Fibroblast of lung (primary cell): Measurements from ENCODE around the gene ACE. TPM values are rescaled to one million over a fixed set of nuclear protein-coding genes. Genes with fewer than 3 reads are reported as not detected.

Source experiments
- DNase-seq, 2 donors: peaks; one replicate each; pipeline versions ENCODE4 v3.0.0 to v3.0.0-alpha.2; 2010; ENCODE audit warnings: low read depth in 2 of 2
- H2AFZ ChIP-seq: 2 replicates; pipeline ENCODE4 v1.5.1; 2012; ENCODE audit warnings: low read length, control low read depth, inconsistent platforms
- H3K27ac ChIP-seq: 2 replicates; pipeline ENCODE4 v1.5.1; 2011; ENCODE audit warnings: low read length, control low read depth; ENCODE audit not compliant: insufficient read depth
- H3K27me3 ChIP-seq: 2 replicates; pipeline ENCODE4 v1.5.1; 2011; ENCODE audit warnings: mild to moderate bottlenecking, low read length; ENCODE audit not compliant: control insufficient read depth, insufficient read depth
- H3K36me3 ChIP-seq: 2 replicates; pipeline ENCODE4 v1.5.1; 2011; ENCODE audit warnings: low read length; ENCODE audit not compliant: control insufficient read depth, insufficient read depth
- H3K4me1 ChIP-seq: 2 replicates; pipeline ENCODE4 v1.5.1; 2011; ENCODE audit warnings: low read length; ENCODE audit not compliant: control insufficient read depth, insufficient read depth; ENCODE audit errors: extremely low read depth
- H3K4me2 ChIP-seq: 2 replicates; pipeline ENCODE4 v1.5.1; 2011; ENCODE audit warnings: low read length, control low read depth; ENCODE audit not compliant: insufficient read depth; ENCODE audit errors: extremely low read depth
- H3K4me3 ChIP-seq, 4 experiments: fragments of 200-600 bp in 1 of 4; sonication (generic) in 1 of 4; replicated peaks in 1 of 4; 2 replicates each; pipeline ENCODE4 v1.5.1; 2011 to 2016; ENCODE audit warnings: low read length in 4 of 4, low read depth in 3 of 4, mild to moderate bottlenecking in 3 of 4, control low read depth in 2 of 4, inconsistent platforms in 1 of 4, mixed read lengths in 1 of 4; ENCODE audit not compliant: insufficient read depth in 1 of 4; ENCODE audit errors: control extremely low read depth in 1 of 4
- H3K79me2 ChIP-seq: 2 replicates; pipeline ENCODE4 v1.5.1; 2012; ENCODE audit warnings: mild to moderate bottlenecking, low read length, inconsistent platforms; ENCODE audit not compliant: control insufficient read depth, insufficient read depth
- H3K9ac ChIP-seq: 2 replicates; pipeline ENCODE4 v1.5.1; 2011; ENCODE audit warnings: mild to moderate bottlenecking, low read length, control low read depth; ENCODE audit not compliant: insufficient read depth
- H3K9me3 ChIP-seq: 2 replicates; pipeline ENCODE4 v1.5.1; 2012; ENCODE audit warnings: low read depth, low read length; ENCODE audit not compliant: control insufficient read depth, insufficient read depth
- H4K20me1 ChIP-seq: 2 replicates; pipeline ENCODE4 v1.5.1; 2011; ENCODE audit warnings: low read length; ENCODE audit not compliant: control insufficient read depth, insufficient read depth; ENCODE audit errors: extremely low read depth
- EZH2 ChIP-seq: IDR thresholded peaks from 2 replicates; pipeline ENCODE4 v1.5.1; 2012; ENCODE audit warnings: low read length, control low read depth, mild to moderate bottlenecking; ENCODE audit errors: missing control alignments
- polyA plus RNA-seq, 2 donors: library from polyadenylated mRNA; depleted of rRNA in 1 of 2; stranded (reverse) in 1 of 2; unstranded in 1 of 2; fragments of >200 nt; gene quantifications; 2 replicates each; pipeline ENCODE4 v1.2.1, GENCODE V29; 2011 to 2012; ENCODE audit warnings: missing spikeins in 1 of 2
- total RNA-seq: library from RNA; depleted of rRNA; stranded (reverse); fragments of >200 nt; gene quantifications from 2 replicates; pipeline ENCODE4 v1.2.1, GENCODE V29; 2014
- TF ChIP-seq, protein P1 (sequence below), 2 donors: IDR thresholded peaks in 1 of 2; conservative IDR thresholded peaks in 1 of 2; 1 replicate in 1 of 2; 2 replicates in 1 of 2; pipeline ENCODE4 v1.5.1; 2011 to 2012; ENCODE audit warnings: low read length in 2 of 2, control low read depth in 1 of 2, inconsistent platforms in 1 of 2, low read depth in 1 of 2, mild to moderate bottlenecking in 1 of 2

Gene ACE
- total and polyA plus RNA-seq, 2 donors (not counting 1 experiment from before 2014, with no cell fraction given), result 0.92 to 2.5 TPM

DNA sequence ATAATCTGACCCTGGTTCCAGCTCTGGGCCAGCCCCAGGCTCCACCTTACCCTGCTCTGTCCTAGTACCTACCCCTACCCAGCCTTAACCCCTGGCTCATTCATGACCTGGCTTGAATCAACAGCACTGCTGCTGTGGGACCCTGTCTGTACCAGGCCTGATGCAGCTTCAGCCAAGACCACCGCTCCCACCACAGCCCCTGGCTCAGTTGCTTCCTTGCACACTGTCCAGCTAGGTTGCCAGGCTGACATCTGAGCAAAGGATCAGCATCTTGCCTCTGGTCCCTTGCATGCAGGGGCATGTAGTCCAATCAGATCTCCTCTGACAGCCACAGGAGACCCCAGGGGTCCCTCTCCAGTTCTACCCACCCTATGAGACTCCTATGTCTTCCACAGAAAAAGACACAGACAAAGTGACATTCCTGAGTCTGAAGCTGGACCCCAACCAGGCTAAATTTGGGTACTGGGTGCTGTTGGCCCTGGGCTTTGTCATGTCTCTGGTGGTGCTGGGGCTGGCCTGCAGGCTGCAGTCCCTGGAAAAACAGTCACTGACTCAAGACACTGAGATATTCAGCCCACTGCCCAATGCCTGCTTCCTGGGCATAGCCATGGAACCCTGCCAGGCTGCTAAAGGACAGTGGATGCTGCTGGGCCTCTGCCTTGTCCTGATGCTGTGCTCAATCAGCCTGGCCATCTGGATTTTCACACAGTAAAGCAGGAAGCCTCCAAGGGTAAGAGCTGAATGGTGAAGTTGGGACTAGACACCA is 42.4 kb downstream of the ACE start:
- no peak overlapping the region for H3K27ac ChIP-seq
- TF ChIP-seq, protein P1, sequence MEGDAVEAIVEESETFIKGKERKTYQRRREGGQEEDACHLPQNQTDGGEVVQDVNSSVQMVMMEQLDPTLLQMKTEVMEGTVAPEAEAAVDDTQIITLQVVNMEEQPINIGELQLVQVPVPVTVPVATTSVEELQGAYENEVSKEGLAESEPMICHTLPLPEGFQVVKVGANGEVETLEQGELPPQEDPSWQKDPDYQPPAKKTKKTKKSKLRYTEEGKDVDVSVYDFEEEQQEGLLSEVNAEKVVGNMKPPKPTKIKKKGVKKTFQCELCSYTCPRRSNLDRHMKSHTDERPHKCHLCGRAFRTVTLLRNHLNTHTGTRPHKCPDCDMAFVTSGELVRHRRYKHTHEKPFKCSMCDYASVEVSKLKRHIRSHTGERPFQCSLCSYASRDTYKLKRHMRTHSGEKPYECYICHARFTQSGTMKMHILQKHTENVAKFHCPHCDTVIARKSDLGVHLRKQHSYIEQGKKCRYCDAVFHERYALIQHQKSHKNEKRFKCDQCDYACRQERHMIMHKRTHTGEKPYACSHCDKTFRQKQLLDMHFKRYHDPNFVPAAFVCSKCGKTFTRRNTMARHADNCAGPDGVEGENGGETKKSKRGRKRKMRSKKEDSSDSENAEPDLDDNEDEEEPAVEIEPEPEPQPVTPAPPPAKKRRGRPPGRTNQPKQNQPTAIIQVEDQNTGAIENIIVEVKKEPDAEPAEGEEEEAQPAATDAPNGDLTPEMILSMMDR (conservative IDR thresholded peaks at IDR 0.05 in 1 of 2, IDR thresholded peaks at IDR 0.05 in 1 of 2; ENCODE audit: low read depth in 1 of 2, low read length in 2 of 2), result no peak
- TF ChIP-seq EZH2, result no peak
- no peaks in the 10 kb centered on the region for H3K9me3 ChIP-seq
- H4K20me1 ChIP-seq, result no peaks in the 10 kb centered on the region
- no peak overlapping the region for H3K4me2 ChIP-seq
- H3K36me3 ChIP-seq, result no peaks in the 10 kb centered on the region
- no peak for DNase-seq
- no peak overlapping the region for H3K4me3 ChIP-seq
- H3K27me3 ChIP-seq, result peaks cover 2% of the 10 kb centered on the region
- H3K9ac ChIP-seq, result no peak overlapping the region
- no peak overlapping the region for H2AFZ ChIP-seq
- H3K4me1 ChIP-seq, result no peaks in the 10 kb centered on the region
- no peaks in the 10 kb centered on the region for H3K79me2 ChIP-seq

GRCh38 chr17:63519972-63520882 is 43.4 kb downstream of the ACE start:
- Histone ChIP-seq H3K9me3 (no peaks in the 10 kb centered on the region), H3K27me3 (no peaks in the 10 kb centered on the region)
- DNase-seq, result no peak

More at GRCh38 chr17:63519972-63520882, 43.4 kb downstream of the ACE start:
- Histone ChIP-seq H3K4me2 (no peak overlapping the region), H3K36me3 (no peaks in the 10 kb centered on the region), H3K27ac (no peak overlapping the region), H3K9ac (no peak overlapping the region), H3K4me3 (no peak overlapping the region), H3K4me1 (no peaks in the 10 kb centered on the region), H2AFZ (no peak overlapping the region), H3K79me2 (no peaks in the 10 kb centered on the region), H4K20me1 (no peaks in the 10 kb centered on the region)
- TF ChIP-seq, protein P1 (conservative IDR thresholded peaks at IDR 0.05 in 1 of 2, IDR thresholded peaks at IDR 0.05 in 1 of 2; ENCODE audit: low read depth in 1 of 2, low read length in 2 of 2), result no peak
- TF ChIP-seq EZH2, result no peak
